Neural cell (in vitro differentiated cells): ENCODE data around the gene DNAJB14. TPM values are rescaled to one million over a fixed set of nuclear protein-coding genes. Genes with fewer than 3 reads are reported as not detected.

Experiments used
- H2AFZ ChIP-seq: fragments of 200-600, 300-800 bp; sonication (generic), shearing (Covaris generic); 2 replicates; pipeline ENCODE4 v1.6.0; 2014; ENCODE audit warnings: low read depth, mild to moderate bottlenecking, antibody characterized with exemption, low read length, moderate library complexity
- H3F3A ChIP-seq: fragments of 200-600 bp; shearing (Covaris generic); 2 replicates; pipeline ENCODE4 v1.6.1; 2016; ENCODE audit warnings: mild to moderate bottlenecking, moderate library complexity, mixed read lengths, antibody characterized with exemption, low read length; ENCODE audit not compliant: insufficient read depth, poor library complexity, severe bottlenecking
- H3K27ac ChIP-seq: fragments of 200-600, 300-800 bp; sonication (generic), shearing (Covaris generic); 2 replicates; pipeline ENCODE4 v1.5.1; 2014; ENCODE audit warnings: mild to moderate bottlenecking, low read length, moderate library complexity
- H3K27me3 ChIP-seq: fragments of 300-800, 200-600 bp; sonication (generic), shearing (Covaris generic); 2 replicates; pipeline ENCODE4 v1.6.0; 2014; ENCODE audit warnings: mild to moderate bottlenecking, low read depth, low read length, moderate library complexity; ENCODE audit not compliant: insufficient read depth
- H3K36me3 ChIP-seq: fragments of 300-800, 200-600 bp; sonication (generic), shearing (Covaris generic); 2 replicates; pipeline ENCODE4 v1.5.1; 2014; ENCODE audit warnings: mild to moderate bottlenecking, antibody characterized with exemption, low read length, moderate library complexity; ENCODE audit not compliant: insufficient read depth
- H3K4me2 ChIP-seq: fragments of 300-800, 200-600 bp; sonication (generic), shearing (Covaris generic); 2 replicates; pipeline ENCODE4 v1.6.0; 2014; ENCODE audit warnings: mild to moderate bottlenecking, low read length
- H3K4me3 ChIP-seq: fragments of 300-800, 200-600 bp; sonication (generic), shearing (Covaris generic); 2 replicates; pipeline ENCODE4 v1.5.1; 2014; ENCODE audit warnings: mild to moderate bottlenecking, low read length, moderate library complexity
- H3K79me2 ChIP-seq: fragments of 200-600 bp; shearing (Covaris generic); replicated peaks from 2 replicates; pipeline ENCODE4 v1.6.0; 2014; ENCODE audit warnings: mild to moderate bottlenecking, low read length, moderate library complexity; ENCODE audit not compliant: insufficient read depth
- H3K9ac ChIP-seq: fragments of 300-800, 200-600 bp; sonication (generic), shearing (Covaris generic); 2 replicates; pipeline ENCODE4 v1.6.1; 2016; ENCODE audit warnings: mild to moderate bottlenecking, low read length, mixed read lengths
- H3K9me2 ChIP-seq: fragments of 200-600 bp; shearing (Covaris generic); 2 replicates; pipeline ENCODE4 v1.6.1; 2016; ENCODE audit warnings: mild to moderate bottlenecking, low read length, mixed read lengths; ENCODE audit not compliant: insufficient read depth
- H3K9me3 ChIP-seq: fragments of 200-600, 300-800 bp; sonication (generic), shearing (Covaris generic); 2 replicates; pipeline ENCODE4 v1.6.1; 2016; ENCODE audit warnings: mild to moderate bottlenecking, mixed run types, low read length, moderate library complexity, mixed read lengths
- H4K20me1 ChIP-seq: fragments of 200-600 bp; shearing (Covaris generic); 2 replicates; pipeline ENCODE4 v1.6.1; 2016; ENCODE audit warnings: mild to moderate bottlenecking, mixed run types; ENCODE audit not compliant: insufficient read depth
- EP300 ChIP-seq: fragments of 450-650 bp; conservative IDR thresholded peaks from 2 replicates; pipeline ENCODE4 v1.6.1; 2014; ENCODE audit warnings: antibody characterized with exemption, mild to moderate bottlenecking, moderate library complexity; ENCODE audit not compliant: poor library complexity, severe bottlenecking
- EZH2 ChIP-seq: fragments of 200-600, 300-800 bp; shearing (Covaris generic), sonication (generic); IDR thresholded peaks from 2 replicates; pipeline ENCODE4 v1.6.1; 2014; ENCODE audit warnings: antibody characterized with exemption, low read length, borderline replicate concordance, mild to moderate bottlenecking; ENCODE audit not compliant: insufficient read depth, poor library complexity, severe bottlenecking
- MXI1 ChIP-seq: fragments of 450-650 bp; conservative IDR thresholded peaks from 2 replicates; pipeline ENCODE4 v1.6.1; 2014; ENCODE audit warnings: antibody characterized with exemption, mild to moderate bottlenecking; ENCODE audit not compliant: poor library complexity, severe bottlenecking
- POLR2AphosphoS5 ChIP-seq: IDR thresholded peaks from 2 replicates; pipeline ENCODE4 v1.6.1; 2012
- RAD21 ChIP-seq: fragments of 450-650 bp; conservative IDR thresholded peaks from 2 replicates; pipeline ENCODE4 v1.6.1; 2014; ENCODE audit warnings: antibody characterized with exemption, mild to moderate bottlenecking, moderate library complexity
- SMC3 ChIP-seq: fragments of 450-650 bp; conservative IDR thresholded peaks from 2 replicates; pipeline ENCODE4 v1.6.1; 2014; ENCODE audit warnings: antibody characterized with exemption, mild to moderate bottlenecking, moderate library complexity; ENCODE audit not compliant: poor library complexity
- TAF1 ChIP-seq: IDR thresholded peaks from 2 replicates; pipeline ENCODE4 v1.6.1; 2012; ENCODE audit warnings: low read depth
- polyA plus RNA-seq: library from polyadenylated mRNA; depleted of rRNA; stranded (reverse); fragments of >200 nt; gene quantifications from 2 replicates; pipeline ENCODE4 v1.2.3, GENCODE V29; 2014
- TF ChIP-seq, protein P1 (sequence below): IDR thresholded peaks from 2 replicates; pipeline ENCODE4 v1.6.1; 2012; ENCODE audit warnings: borderline replicate concordance
- TF ChIP-seq, protein P2 (sequence below): fragments of 450-650 bp; IDR thresholded peaks from 2 replicates; pipeline ENCODE4 v1.5.1; 2014; ENCODE audit warnings: antibody characterized with exemption, mild to moderate bottlenecking, moderate library complexity; ENCODE audit not compliant: poor library complexity, severe bottlenecking

DNAJB14 gene
- polyA plus RNA-seq, 1 donor from 2014 or later: 41.3 TPM

DNA sequence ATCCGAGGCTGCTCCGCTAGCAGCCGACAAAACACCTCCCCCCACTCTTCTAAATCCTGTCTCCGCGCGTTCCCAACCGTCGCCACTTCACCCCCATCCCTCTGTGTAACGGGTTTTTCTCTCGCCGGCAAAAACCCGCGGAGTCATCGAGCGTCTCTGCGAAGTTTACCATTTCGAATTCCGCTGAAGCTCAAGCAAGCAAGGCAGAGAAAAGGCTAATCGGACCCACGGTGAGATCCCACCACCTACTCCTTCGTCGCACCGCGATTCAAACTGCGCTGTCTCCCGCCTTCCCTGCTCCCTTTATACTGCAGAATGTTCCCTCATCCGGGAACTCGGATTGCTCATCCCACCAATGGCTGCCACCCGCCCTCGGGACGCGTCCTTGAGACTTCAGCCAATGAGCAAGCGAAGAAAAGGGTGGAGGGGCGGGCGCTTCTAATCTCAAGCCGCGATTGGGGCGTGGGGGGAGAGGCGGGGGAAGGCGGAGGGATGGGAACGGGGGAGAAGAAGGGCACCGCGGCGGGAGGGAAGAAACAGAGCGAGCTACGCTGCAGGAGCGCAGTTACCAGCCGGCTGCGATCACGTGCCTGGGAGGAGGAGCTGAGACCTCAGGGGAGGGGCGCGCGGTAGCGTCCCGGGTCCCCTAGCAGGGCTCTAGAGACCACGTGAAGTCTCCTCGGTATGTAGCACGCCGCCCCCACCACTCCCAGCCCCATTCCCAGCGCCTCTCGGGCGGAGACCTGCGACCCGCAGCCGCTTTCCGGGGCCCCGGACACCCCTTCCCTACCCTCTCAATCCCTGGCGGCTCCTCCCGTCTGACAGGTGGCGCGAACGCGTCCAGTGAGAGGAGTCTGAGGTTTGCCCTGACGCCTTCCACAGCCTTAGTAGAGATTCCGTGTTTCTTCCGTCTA lies 3.8 kb upstream of the DNAJB14 start, which contains the start of gene H2AZ1:
H2AZ1 (minus strand) TSS at position 277 of the 914 bp plus-strand sequence; CDS start at position 172, 105 bp downstream.
- TF ChIP-seq MXI1 (peak; percentile 93), EP300 (no peak), POLR2AphosphoS5 (peak; percentile 98), TAF1 (peak; percentile 65), RAD21 (peak; percentile 26)
- TF ChIP-seq, protein P1, sequence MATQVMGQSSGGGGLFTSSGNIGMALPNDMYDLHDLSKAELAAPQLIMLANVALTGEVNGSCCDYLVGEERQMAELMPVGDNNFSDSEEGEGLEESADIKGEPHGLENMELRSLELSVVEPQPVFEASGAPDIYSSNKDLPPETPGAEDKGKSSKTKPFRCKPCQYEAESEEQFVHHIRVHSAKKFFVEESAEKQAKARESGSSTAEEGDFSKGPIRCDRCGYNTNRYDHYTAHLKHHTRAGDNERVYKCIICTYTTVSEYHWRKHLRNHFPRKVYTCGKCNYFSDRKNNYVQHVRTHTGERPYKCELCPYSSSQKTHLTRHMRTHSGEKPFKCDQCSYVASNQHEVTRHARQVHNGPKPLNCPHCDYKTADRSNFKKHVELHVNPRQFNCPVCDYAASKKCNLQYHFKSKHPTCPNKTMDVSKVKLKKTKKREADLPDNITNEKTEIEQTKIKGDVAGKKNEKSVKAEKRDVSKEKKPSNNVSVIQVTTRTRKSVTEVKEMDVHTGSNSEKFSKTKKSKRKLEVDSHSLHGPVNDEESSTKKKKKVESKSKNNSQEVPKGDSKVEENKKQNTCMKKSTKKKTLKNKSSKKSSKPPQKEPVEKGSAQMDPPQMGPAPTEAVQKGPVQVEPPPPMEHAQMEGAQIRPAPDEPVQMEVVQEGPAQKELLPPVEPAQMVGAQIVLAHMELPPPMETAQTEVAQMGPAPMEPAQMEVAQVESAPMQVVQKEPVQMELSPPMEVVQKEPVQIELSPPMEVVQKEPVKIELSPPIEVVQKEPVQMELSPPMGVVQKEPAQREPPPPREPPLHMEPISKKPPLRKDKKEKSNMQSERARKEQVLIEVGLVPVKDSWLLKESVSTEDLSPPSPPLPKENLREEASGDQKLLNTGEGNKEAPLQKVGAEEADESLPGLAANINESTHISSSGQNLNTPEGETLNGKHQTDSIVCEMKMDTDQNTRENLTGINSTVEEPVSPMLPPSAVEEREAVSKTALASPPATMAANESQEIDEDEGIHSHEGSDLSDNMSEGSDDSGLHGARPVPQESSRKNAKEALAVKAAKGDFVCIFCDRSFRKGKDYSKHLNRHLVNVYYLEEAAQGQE: peak; percentile 69
- TF ChIP-seq, protein P2, sequence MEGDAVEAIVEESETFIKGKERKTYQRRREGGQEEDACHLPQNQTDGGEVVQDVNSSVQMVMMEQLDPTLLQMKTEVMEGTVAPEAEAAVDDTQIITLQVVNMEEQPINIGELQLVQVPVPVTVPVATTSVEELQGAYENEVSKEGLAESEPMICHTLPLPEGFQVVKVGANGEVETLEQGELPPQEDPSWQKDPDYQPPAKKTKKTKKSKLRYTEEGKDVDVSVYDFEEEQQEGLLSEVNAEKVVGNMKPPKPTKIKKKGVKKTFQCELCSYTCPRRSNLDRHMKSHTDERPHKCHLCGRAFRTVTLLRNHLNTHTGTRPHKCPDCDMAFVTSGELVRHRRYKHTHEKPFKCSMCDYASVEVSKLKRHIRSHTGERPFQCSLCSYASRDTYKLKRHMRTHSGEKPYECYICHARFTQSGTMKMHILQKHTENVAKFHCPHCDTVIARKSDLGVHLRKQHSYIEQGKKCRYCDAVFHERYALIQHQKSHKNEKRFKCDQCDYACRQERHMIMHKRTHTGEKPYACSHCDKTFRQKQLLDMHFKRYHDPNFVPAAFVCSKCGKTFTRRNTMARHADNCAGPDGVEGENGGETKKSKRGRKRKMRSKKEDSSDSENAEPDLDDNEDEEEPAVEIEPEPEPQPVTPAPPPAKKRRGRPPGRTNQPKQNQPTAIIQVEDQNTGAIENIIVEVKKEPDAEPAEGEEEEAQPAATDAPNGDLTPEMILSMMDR: no peak
- H2AFZ ChIP-seq: peak within 1 kb of the TSS; percentile 81
- no peaks in the 10 kb centered on the region for H3K9me3 ChIP-seq
- H3F3A ChIP-seq: no peaks in the 10 kb centered on the region
- peak within 1 kb of the TSS; percentile 97 for H3K9ac ChIP-seq
- H3K4me3 ChIP-seq: peak within 1 kb of the TSS; percentile 78
- no peaks in the 10 kb centered on the region for H3K36me3 ChIP-seq
- peak within 1 kb of the TSS; percentile 70 for H3K4me2 ChIP-seq
- H3K79me2 ChIP-seq: peaks cover 16% of the 10 kb centered on the region
- peak within 1 kb of the TSS; percentile 98 for H3K27ac ChIP-seq
- no peaks in the 10 kb centered on the region for H3K9me2 ChIP-seq
- H4K20me1 ChIP-seq: no peaks in the 10 kb centered on the region
- H3K27me3 ChIP-seq: no peaks in the 10 kb centered on the region

DNA sequence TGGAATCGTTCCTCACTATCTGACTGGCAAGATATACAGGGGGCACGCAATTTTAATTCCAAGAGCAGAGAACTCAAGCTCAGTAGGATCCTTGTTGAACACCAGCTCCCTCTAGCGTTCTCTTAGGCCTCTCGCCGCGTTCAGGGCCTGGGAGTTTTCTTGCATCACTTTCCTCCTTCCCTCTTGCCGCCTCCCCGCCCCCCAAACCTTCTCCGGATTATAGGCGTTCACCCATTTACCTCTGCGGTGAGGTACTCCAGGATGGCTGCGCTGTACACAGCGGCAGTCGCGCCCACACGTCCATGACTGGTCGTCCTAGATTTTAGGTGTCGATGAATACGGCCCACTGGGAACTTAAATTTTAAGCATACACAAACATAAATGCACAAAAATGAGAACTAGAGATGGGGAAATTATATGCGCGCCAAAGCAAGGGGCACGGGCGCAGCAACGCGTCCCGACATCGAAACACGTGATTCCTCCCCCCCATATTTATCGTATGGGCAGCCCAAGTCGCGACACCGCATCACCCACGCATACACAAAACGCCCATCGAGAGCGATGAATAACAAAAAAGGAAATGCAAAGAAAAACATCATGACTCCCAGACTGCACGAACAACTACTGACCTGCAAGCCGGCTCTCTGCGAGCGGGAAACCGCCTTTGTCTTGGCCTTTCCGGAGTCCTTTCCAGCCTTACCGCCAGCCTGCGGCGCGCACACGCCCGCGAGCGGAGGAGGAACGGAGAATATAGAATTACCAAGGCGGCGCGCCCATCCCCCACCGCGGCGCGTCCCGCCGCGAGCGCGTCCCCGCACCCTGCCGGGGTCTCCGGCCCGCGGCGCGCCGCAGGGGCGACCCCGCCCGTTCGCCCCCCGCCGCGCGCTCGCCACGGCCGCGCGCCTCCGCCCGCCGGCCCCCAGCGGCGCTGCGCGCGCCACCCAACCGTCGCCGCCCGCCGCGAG lies 2.9 kb upstream of the DNAJB14 start:
- Histone ChIP-seq H4K20me1 (no peaks in the 10 kb centered on the region), H3K27me3 (no peaks in the 10 kb centered on the region), H3K4me3 (peak overlapping the region; percentile 78), H3F3A (no peaks in the 10 kb centered on the region), H3K27ac (peak overlapping the region; percentile 98), H3K36me3 (no peaks in the 10 kb centered on the region), H3K9me2 (no peaks in the 10 kb centered on the region), H3K4me2 (peak overlapping the region; percentile 47), H3K9ac (peak overlapping the region; percentile 97), H3K79me2 (peaks cover 25% of the 10 kb centered on the region), H2AFZ (peak overlapping the region; percentile 81), H3K9me3 (no peaks in the 10 kb centered on the region)
- TF ChIP-seq EP300 (peak; percentile 70), TAF1 (no peak), SMC3 (peak; percentile 77), POLR2AphosphoS5 (peak; percentile 60), EZH2 (no peak), RAD21 (peak; percentile 85), MXI1 (peak; percentile 67)
- TF ChIP-seq, protein P2: peak; percentile 95
- TF ChIP-seq, protein P1: no peak
